ENCODE results near the gene SEBOX.

SEBOX gene

DNA sequence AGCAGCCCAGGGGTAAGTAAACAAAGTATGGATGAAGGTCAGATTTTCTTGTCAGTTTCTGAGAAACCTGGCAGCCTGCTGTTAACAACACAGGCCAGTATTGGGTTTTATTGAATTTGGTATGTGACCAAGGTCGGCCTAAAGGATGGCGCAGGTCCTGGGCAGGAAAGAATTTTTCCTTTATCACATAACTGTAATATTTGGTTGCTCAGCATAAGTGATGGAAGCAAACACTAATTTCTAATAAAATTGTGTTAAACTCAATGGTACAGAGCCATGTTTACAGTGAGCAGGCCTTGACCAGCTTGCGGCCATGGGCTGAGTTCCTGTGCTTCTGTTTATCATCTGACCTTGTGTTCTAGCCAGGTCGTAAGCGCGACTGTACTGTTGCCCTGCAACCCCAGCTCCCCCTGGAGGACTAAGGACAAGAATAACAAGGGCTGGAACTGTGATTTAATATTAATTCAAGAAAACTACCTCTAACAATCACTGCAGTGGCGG, 18.2 kb downstream of the SEBOX start:
- Histone ChIP-seq H3K79me2 (ENCODE audit: control insufficient read depth, low read length) (no peaks in the 10 kb centered on the region), H3K9me2 (replicated peaks; ENCODE audit: control insufficient read depth, low read length) (no peaks in the 10 kb centered on the region), H3K4me1 (ENCODE audit: control insufficient read depth, low read length) (peaks cover 3% of the 10 kb centered on the region; the same call in 1 of the 2 replicates), H3K36me3 (ENCODE audit: control insufficient read depth, low read length) (peaks cover 89% of the 10 kb centered on the region), H3K27me3 (ENCODE audit: control insufficient read depth, low read length) (no peaks in the 10 kb centered on the region), H3F3A (ENCODE audit: control insufficient read depth, insufficient read depth) (peaks cover 7% of the 10 kb centered on the region; the same call in 1 of the 2 replicates), H3K4me2 (ENCODE audit: low read length) (no peak overlapping the region), H4K20me1 (ENCODE audit: control insufficient read depth, insufficient read depth, low read depth, low read length) (no peaks in the 10 kb centered on the region), H3K4me3 (ENCODE audit: low read length) (no peak overlapping the region), H3K27ac (ENCODE audit: low read depth, low read length) (no peak overlapping the region), H3K9me3 (ENCODE audit: control insufficient read depth, insufficient read depth, low read length) (no peaks in the 10 kb centered on the region)
- TF ChIP-seq EZH2phosphoT487 (IDR thresholded peaks at IDR 0.05; ENCODE audit: borderline replicate concordance, low read length) = no peak
- TF ChIP-seq, protein P1, sequence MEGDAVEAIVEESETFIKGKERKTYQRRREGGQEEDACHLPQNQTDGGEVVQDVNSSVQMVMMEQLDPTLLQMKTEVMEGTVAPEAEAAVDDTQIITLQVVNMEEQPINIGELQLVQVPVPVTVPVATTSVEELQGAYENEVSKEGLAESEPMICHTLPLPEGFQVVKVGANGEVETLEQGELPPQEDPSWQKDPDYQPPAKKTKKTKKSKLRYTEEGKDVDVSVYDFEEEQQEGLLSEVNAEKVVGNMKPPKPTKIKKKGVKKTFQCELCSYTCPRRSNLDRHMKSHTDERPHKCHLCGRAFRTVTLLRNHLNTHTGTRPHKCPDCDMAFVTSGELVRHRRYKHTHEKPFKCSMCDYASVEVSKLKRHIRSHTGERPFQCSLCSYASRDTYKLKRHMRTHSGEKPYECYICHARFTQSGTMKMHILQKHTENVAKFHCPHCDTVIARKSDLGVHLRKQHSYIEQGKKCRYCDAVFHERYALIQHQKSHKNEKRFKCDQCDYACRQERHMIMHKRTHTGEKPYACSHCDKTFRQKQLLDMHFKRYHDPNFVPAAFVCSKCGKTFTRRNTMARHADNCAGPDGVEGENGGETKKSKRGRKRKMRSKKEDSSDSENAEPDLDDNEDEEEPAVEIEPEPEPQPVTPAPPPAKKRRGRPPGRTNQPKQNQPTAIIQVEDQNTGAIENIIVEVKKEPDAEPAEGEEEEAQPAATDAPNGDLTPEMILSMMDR (IDR thresholded peaks at IDR 0.05; ENCODE audit: low read depth, low read length, poor library complexity, severe bottlenecking) = no peak

DNA sequence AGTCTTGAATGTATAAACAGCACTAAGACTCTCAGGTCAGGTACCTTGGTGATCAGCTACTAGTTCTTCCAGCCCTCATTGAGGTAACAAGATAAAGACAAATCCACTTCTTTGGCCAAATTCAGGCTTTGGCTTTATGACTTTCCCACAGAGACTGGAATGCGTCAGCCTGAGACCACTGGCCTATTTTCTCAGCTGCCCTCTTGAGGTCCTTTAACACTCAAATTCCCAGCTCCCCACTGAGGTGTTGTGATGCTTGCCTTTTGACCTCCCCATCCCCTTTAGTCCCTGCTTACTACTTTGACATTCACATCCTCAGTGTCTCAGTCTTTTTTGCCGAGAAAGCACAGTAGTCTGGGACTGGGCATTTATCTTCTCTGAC, 18.8 kb downstream of the SEBOX start:
- H3K36me3 ChIP-seq (ENCODE audit: control insufficient read depth, low read length) = peaks cover 89% of the 10 kb centered on the region
- H3K4me1 ChIP-seq (ENCODE audit: control insufficient read depth, low read length) = peaks cover 3% of the 10 kb centered on the region; the same call in 1 of the 2 replicates
- H3K4me3 ChIP-seq (ENCODE audit: low read length) = no peak overlapping the region
- no peaks in the 10 kb centered on the region for H3K9me2 ChIP-seq (replicated peaks; ENCODE audit: control insufficient read depth, low read length)
- no peaks in the 10 kb centered on the region for H3K79me2 ChIP-seq (ENCODE audit: control insufficient read depth, low read length)
- no peak overlapping the region for H3K4me2 ChIP-seq (ENCODE audit: low read length)
- no peaks in the 10 kb centered on the region for H4K20me1 ChIP-seq (ENCODE audit: control insufficient read depth, insufficient read depth, low read depth, low read length)
- no peaks in the 10 kb centered on the region for H3K27me3 ChIP-seq (ENCODE audit: control insufficient read depth, low read length)
- TF ChIP-seq EZH2phosphoT487 (IDR thresholded peaks at IDR 0.05; ENCODE audit: borderline replicate concordance, low read length) = no peak
- TF ChIP-seq, protein P1 (IDR thresholded peaks at IDR 0.05; ENCODE audit: low read depth, low read length, poor library complexity, severe bottlenecking) = no peak
- H3K27ac ChIP-seq (ENCODE audit: low read depth, low read length) = no peak overlapping the region
- no peaks in the 10 kb centered on the region for H3K9me3 ChIP-seq (ENCODE audit: control insufficient read depth, insufficient read depth, low read length)
- peaks cover 7% of the 10 kb centered on the region; the same call in 1 of the 2 replicates for H3F3A ChIP-seq (ENCODE audit: control insufficient read depth, insufficient read depth)

DNA sequence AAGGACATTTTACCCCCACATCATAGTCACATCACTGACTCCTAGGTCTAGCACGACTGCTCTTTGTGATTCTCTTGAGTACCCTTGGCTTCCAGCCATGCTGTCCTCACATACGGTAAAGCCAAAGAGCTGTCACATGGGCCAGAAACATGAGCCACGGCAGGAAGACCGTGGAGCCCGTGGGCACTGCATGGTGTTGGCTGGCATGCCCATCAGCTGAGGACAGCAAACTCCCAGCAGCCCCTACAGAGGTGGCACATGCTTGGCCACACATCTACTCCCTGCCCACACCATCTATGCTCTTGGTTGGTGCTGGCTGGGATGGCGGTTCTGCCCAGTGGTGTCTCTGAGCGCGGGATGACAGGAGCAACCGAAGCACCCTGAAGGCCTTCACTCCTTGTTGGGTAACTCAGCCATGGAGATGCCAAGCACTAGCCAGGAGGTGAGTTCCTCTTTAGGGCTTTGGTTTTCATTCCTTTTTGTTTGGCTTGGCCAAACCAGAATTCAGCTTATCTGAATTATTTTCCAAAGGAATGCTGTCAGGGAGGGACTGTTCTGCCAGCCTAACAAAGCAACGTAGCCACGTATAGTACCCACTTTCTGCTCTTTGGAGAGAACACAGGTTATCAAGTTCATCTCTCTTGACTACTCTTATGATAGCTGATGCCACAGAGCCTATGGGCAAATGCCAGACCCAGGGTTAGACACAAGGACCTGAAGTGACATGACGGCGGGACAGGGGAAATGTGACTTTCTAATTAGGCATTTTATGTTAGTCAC, 19.4 kb downstream of the SEBOX start:
- TF ChIP-seq EZH2phosphoT487 (IDR thresholded peaks at IDR 0.05; ENCODE audit: borderline replicate concordance, low read length) = no peak
- TF ChIP-seq, protein P1 (IDR thresholded peaks at IDR 0.05; ENCODE audit: low read depth, low read length, poor library complexity, severe bottlenecking) = no peak
- peaks cover 84% of the 10 kb centered on the region for H3K36me3 ChIP-seq (ENCODE audit: control insufficient read depth, low read length)
- no peaks in the 10 kb centered on the region for H3K27me3 ChIP-seq (ENCODE audit: control insufficient read depth, low read length)
- H3K4me3 ChIP-seq (ENCODE audit: low read length) = no peak overlapping the region
- no peak overlapping the region for H3K4me2 ChIP-seq (ENCODE audit: low read length)
- no peaks in the 10 kb centered on the region for H3K79me2 ChIP-seq (ENCODE audit: control insufficient read depth, low read length)
- peaks cover 3% of the 10 kb centered on the region; the same call in 1 of the 2 replicates for H3K4me1 ChIP-seq (ENCODE audit: control insufficient read depth, low read length)
- no peaks in the 10 kb centered on the region for H3K9me3 ChIP-seq (ENCODE audit: control insufficient read depth, insufficient read depth, low read length)
- H3K9me2 ChIP-seq (replicated peaks; ENCODE audit: control insufficient read depth, low read length) = no peaks in the 10 kb centered on the region
- no peak overlapping the region for H3K27ac ChIP-seq (ENCODE audit: low read depth, low read length)
- peaks cover 7% of the 10 kb centered on the region; the same call in 1 of the 2 replicates for H3F3A ChIP-seq (ENCODE audit: control insufficient read depth, insufficient read depth)
- H4K20me1 ChIP-seq (ENCODE audit: control insufficient read depth, insufficient read depth, low read depth, low read length) = no peaks in the 10 kb centered on the region

Measured in DOHH2 (cell line).